HL-60/S4 treated with retinoic acid at 250 ng/mL for 4 days and 3 days (cell line): ENCODE measurements around the gene PLA2G2A.
"Not testable (repeated sequence)": the region's sequence is repeated elsewhere in the genome, so short reads cannot be mapped to it uniquely, and the experiment has no call there.

ENCODE experiments used
- in situ Hi-C: fragments of 300-500 bp; cut with MboI; formaldehyde crosslinking; loops from 2 replicates; pipeline ENCODE4 v1.7.0; 2022; ENCODE audit warnings: low sequenced_read_pairs

Gene PLA2G2A

GRCh38 chr1:19979494-19979977 is at the start of gene PLA2G2A:
TSS of gene PLA2G2A (minus strand) at chr1:19979618. CDS start at chr1:19978773, 845 bp downstream.
- in situ Hi-C loops: no loop called here

DNA sequence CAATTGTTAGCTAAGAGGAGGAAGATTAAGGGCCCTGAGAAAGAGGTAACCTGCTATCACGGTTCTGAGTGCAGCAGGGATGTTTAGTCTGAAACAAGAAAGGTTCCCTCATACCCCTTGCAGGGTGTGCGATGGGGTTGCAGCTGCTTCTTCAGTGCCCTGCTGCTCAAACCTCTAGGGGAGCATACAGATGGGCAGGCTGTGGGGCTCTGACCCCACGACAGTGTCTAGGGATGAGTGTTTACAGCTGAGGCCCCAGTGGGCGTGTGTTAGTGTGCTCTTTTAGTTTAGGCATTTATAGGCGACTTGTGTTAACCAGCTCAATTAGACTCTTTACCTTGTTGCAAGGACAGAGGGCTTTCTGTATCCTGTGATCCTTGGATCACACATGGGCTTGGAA is 49.3 kb upstream of the PLA2G2A start:
- in situ Hi-C loops: no loop called here

GRCh38 chr1:20028125-20028524 is 48.7 kb upstream of the PLA2G2A start:
- in situ Hi-C loops: no loop called here

DNA sequence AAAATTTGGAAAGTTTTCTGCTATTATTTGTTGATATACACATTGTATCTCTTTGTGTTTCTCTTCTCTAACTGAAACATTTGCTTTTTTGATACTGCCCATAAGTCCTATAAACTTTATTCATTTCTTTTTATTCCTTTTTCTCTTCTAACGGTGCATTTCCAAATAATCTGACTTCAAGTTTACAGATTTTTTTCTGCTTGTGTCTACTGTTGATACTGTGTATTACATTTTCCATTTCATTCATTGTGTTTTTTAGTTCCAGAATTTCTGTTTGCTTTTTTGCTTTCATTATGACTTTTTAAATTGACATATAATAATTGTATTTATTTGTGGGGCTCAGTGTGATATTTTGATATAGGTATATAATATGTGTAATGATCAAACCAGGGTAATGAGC is 38.3 kb upstream of the PLA2G2A start:
- in situ Hi-C loops: no loop called here

- in situ Hi-C loops: no loop called here
These were observed 34.7 kb upstream of the PLA2G2A start for GRCh38 chr1:20014153-20014552.

DNA sequence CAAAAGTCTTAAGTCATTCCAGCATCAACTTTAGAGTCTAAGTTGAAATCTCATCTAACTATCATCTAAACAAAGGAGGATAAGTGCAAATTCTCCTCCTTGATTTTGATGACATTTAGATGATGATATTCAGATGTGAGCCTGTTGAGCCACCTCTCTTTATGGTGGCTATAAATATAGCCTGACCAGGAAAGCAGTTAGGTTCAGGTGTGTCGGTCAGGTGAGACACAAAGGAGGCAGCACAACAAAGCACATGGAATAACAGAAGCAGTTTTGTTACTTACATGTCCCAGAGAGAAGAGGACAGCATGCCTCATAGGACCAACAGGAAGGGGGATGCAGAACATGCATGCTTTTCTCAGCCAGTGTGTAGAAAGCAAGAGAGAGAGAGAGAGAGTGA is 30.6 kb upstream of the PLA2G2A start:
- in situ Hi-C loops: no loop called here

- in situ Hi-C loops: no loop called here
These were observed 29.8 kb upstream of the PLA2G2A start for GRCh38 chr1:20009212-20009611.

DNA sequence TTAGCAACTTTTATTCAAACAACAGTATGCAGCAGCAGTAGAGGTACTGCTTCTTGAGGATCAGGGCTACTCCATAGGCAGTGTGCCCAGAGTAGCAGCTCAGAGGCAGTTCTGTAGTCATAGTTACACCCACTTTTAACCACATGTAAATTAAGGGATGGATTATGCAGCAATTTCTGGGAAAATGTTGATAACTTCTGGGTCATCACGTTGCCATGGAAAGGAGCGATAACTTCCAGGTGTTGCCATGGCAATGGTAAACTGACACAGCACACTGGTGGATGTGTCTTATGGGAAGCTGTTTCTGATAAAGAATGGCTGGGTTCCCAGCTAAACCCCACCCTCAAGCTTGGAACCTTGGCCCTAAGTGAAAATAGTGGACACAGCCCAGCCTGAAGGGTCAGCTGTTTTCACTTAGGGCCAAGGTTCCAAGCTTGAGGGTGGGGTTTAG is 29.0 kb upstream of the PLA2G2A start:
- in situ Hi-C loops: no loop called here

DNA sequence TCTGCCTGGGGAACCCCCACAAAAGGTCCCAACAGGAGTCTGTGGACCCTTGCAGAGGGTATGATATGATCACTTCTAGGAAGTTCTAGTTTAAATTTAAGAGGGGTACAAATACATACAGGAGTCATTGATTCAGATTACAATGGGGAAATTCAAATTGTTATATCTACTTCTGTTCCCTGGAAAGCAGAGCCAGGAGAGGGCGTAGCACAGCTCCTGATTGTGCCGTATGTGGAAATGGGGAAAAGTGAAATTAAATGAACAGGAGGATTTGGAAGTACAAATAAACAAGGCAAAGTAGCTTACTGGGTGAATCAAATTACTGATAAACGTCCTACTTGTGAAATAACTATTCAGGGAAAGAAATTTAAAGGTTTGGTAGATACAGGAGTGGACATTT is 19.4 kb upstream of the PLA2G2A start:
- in situ Hi-C loops: not testable (repeated sequence)

DNA sequence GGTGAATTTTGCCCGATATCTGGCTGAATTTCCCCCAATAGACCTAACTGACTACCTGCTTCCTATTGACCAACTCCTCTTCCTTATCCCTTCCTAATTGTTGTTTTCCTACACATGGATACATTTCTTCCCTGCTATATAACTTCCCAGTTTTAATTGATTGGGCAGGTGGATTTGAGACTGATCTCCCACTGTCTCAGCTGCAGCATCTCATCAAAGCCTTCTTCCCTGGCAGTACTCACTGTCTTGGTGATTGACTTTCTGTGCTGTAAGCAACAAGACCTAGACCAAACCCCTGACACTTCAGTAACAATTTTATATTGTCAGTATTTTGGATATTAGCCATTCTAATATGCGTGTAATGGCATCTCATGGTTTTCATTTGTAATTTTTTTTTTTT is 11.3 kb upstream of the PLA2G2A start:
- in situ Hi-C loops: no loop called here

DNA sequence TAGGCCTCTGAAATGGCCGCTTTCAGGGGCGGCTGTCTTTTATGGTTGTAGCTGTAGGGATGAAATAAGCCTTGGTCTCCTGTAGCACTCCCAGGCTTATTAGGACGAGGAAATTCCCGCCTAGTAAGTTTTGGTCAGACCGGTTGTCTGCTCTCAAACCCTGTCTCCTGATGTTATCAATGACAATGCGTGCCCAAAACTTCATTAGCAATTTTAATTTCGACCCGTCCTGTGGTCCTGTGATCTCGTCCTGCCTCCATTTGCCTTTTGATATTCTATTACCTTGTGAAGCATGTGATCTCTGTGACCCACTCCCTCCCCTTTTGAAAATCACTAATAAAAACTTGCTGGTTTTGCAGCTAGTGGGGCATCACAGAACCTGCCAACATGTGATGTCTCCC is 10.8 kb upstream of the PLA2G2A start:
- in situ Hi-C loops: not testable (repeated sequence)

- in situ Hi-C loops: no loop called here
These were observed 9.0 kb upstream of the PLA2G2A start for GRCh38 chr1:19988267-19989006.

DNA sequence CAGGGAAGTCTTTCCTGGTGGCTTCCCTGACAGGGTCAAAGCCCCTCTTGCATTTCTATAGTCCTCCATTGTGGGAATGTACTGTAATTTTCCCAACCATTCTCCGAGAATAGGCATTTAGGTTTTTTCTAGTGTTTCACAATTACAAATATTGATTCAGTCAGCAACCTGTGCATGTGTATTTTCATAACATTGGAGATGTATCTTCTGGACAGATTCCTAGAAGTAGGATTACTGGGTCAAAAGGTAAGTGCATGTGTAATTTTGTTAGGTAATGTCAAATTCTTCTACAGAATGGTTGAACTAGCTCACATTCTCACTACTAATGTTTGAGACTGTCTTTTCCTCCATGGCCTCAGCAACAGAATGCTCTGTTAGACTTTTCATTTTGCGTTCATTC is 8.3 kb upstream of the PLA2G2A start:
- in situ Hi-C loops: no loop called here

- in situ Hi-C loops: not testable (repeated sequence)
These were observed 5.1 kb upstream of the PLA2G2A start for GRCh38 chr1:19984409-19985016.

- in situ Hi-C loops: no loop called here
These were observed 2.3 kb upstream of the PLA2G2A start for GRCh38 chr1:19981507-19982312.

DNA sequence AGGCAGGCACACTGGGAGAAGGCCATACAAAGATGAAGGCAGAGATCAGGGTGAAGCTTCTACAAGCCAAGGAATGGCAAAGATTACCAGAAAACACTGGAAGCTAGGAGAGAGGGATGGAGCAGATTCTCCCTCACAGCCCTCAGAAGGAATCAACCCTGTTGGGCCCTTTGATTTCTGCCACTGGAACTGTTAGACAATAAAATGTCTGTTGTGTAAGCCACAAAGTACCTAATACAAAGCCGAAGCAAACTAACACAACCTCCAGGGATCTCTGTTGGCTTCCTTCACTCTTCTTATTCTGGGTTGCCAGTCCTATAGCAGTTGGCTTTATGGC is 1.7 kb upstream of the PLA2G2A start:
- in situ Hi-C loops: no loop called here

DNA sequence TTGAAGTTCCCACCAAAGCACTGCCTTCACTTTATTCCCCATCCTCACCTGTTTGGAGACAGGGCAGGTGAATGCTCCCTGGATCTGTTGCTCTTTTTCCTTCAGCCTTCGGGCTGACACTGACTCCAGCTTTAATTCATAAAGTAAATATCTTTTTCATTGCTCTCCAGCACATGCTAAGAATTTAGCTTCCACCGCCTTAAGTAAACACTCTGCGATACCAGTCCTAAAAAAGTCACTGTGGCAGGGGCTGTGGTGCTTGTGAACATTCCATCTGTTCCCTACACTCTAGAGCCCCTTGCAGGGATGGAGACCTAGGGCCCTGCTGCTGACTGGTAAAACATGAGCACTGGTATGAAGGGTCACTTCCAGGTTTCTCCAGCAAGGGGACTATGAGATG is 896 bp upstream of the PLA2G2A start:
- in situ Hi-C loops: no loop called here

DNA sequence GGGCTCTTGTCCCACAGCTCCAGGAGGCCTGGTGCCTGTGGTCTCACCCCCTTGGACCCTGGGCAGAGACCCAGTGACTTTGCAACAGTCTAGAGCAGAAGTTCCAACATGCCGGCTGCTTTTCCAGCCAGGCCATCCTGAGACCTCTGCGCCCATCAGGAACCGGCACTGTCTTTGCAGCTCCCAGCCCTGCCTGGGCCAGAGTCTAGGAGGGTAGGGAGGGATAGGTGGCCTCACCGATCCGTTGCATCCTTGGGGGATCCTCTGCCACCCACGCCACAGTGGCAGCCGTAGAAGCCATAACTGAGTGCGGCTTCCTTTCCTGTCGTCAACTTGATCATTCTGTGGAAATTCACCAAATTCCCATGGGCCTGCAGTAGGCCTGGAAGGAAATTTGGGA is 1.3 kb downstream of the PLA2G2A start:
- in situ Hi-C loops: no loop called here

- in situ Hi-C loops: no loop called here
These were observed 3.0 kb downstream of the PLA2G2A start for GRCh38 chr1:19976317-19977003.

DNA sequence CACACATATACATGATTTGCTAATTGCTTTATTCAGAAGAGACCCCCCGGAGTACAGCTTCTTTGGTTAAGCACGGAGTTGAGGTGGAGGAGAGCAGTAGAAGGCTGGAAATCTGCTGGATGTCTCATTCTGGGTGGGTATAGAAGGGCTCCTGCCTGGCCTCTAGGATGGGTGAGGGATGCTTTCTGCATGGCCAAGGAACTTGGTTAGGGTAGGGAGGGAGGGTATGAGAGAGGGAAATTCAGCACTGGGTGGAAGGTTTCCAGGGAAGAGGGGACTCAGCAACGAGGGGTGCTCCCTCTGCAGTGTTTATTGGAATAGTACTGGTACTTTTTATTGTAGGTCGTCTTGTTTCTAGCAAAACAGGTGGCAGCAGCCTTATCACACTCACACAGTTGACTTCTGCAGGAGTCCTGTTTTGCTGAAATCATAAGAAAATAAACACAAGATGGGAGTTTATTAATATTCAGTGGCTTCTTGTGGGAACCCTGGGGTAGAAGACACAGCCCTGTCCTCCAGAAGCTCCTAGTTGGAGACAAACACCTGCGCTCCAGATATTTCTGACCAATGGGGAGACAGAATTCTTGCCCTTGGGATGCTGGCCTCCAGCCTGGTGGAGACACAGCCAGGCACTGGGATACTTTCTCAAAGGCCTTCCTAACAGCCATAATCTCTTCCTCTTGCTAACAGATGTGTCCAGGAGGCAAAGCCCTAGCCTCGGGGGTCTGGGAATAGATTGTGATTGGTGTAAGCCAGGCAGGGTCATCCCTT is 3.8 kb downstream of the PLA2G2A start:
- in situ Hi-C loops: no loop called here
